ENCODE results near the gene TBC1D1. TPM values are rescaled to one million over a fixed set of nuclear protein-coding genes. Genes with fewer than 3 reads are reported as not detected.

Gene TBC1D1
- total RNA-seq, 1 experiment from 2014 or later, result 97.0 TPM

GRCh38 chr4:38078590-38079421 lies 187.9 kb downstream of the TBC1D1 start:
- DNase-seq (ENCODE audit: low spot score), result peak; percentile 35

DNA sequence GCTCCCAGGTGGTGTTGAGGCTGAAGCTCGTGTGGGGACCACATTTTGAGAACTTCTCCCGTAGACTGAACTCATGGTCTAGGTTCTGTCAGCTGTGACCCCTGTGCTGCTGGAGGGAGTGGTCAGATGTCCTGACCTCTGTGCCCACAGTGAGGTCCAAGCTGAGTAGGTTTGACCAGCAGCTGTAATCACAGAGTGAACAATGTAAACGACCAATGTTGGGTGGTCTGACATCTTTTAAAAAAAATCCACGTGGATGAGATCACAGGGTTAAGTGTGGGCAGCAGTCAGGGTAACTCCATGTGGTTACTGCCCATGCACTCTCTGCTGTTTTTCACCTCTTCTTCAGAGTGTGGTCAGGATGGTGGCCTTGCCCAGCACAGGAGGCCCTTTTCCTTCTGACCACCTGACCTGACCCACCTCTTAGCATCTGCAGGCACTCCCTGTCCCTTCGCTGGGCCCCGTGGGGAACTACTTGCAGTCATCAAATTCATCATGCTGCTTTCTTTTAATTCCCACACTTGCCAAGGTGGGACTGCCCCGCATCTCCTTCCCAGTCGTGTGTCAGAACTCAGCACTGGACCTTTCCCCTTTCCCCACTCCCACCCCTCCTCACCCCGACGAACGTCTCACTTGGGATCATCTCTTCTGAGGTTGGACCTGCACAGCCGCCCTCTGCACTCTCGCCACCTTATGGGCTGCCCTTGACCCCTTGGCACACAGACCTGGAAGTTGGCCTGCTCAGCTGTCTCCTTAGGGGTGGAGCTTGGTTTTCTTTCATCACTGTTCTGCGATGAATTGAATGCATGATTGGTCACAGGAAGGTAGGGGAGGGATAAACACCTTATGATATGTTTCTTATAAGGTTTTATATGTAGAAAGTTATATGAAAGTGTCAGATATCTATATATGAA lies 189.4 kb downstream of the TBC1D1 start:
- DNase-seq (ENCODE audit: low spot score), result no peak

GRCh38 chr4:38082021-38082420 lies 191.1 kb downstream of the TBC1D1 start:
- DNase-seq (ENCODE audit: low spot score), result no peak

- no peak for DNase-seq (ENCODE audit: low spot score)
Measured at GRCh38 chr4:38082424-38083385, 191.8 kb downstream of the TBC1D1 start.

- DNase-seq (ENCODE audit: low spot score), result no peak
Measured at GRCh38 chr4:38084877-38085711, 194.2 kb downstream of the TBC1D1 start.

GRCh38 chr4:38085751-38086150 lies 194.9 kb downstream of the TBC1D1 start:
- no peak for DNase-seq (ENCODE audit: low spot score)

- no peak for DNase-seq (ENCODE audit: low spot score)
Measured at GRCh38 chr4:38086151-38086848, 195.4 kb downstream of the TBC1D1 start.

DNA sequence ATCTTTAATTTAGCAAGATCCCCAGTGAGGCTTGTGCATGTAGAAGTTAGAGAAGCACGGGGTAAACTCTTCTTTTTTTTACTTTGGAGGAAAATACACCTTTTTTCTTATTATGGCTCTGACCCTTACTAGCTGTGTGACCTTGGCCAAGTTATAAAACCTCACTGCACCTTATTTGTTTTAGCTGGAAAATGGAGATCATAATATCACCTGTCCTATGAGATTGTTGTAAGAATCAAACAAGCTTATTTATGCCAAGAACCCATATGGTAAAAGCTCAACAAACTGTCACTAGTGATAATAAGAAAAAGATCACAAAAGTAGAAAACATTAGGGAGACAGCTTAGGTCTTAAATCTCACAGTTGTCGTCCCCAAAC lies 196.0 kb downstream of the TBC1D1 start:
- no peak for DNase-seq (ENCODE audit: low spot score)

- DNase-seq (ENCODE audit: low spot score), result no peak
Measured at GRCh38 chr4:38088321-38088720, 197.4 kb downstream of the TBC1D1 start.

DNA sequence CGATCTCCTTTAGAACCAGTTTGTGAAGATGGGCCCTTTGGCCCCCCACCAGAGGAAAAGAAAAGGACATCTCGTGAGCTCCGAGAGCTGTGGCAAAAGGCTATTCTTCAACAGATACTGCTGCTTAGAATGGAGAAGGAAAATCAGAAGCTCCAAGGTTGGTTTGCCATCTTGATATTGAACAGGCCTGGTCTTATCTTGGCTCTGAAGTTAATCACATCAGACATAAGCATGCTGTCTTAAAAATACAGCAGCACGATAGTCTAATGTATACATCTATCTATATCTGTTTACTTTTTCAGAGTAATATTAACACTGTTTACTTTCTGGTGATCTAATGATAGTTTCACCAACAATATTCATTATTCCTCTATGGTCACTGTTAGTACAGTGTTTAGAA lies 199.1 kb downstream of the TBC1D1 start:
- no peak for DNase-seq (ENCODE audit: low spot score)

DNA sequence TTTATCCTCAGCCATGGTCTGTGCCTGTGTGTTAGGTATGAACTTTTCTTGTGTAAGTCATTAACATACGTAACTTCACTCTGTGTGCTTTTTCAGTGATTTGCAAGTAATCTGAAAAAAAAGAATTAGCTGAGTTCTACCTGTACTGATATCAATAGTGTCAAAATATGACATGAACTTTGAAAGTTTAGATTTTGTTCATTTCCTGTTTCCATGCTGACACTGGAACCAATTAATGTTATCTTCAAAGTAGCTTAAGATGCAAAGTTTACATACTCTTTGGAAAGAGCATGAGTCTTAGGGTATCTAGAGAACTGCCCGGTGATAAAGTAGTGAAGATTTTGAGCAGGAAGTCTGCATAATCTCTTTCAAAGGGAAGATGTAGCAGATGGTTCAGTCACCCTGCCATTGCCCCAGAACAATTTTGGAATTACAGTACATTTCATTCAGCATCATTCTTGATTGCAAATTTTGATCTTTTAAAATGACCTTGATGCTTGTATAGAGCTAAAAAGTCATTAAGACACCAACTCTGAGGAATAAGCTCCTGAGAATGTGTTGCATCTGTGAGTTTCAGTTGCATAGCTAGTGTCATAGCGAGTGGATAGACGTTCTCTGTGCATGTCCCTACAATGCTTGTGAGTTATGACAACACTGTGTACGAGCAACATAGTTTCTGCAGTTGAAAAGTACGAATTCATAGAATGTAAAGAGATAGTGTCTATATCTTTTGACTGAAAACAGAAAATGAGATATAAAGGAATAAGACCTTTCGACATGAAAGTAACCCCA lies 199.8 kb downstream of the TBC1D1 start:
- DNase-seq (ENCODE audit: low spot score), result no peak

GRCh38 chr4:38091636-38092035 lies 200.8 kb downstream of the TBC1D1 start:
- no peak for DNase-seq (ENCODE audit: low spot score)

GRCh38 chr4:38092701-38093100 lies 201.8 kb downstream of the TBC1D1 start:
- no peak for DNase-seq (ENCODE audit: low spot score)

GRCh38 chr4:38094419-38094818 lies 203.5 kb downstream of the TBC1D1 start:
- no peak for DNase-seq (ENCODE audit: low spot score)

GRCh38 chr4:38095691-38096090 lies 204.8 kb downstream of the TBC1D1 start:
- DNase-seq (ENCODE audit: low spot score), result no peak

DNA sequence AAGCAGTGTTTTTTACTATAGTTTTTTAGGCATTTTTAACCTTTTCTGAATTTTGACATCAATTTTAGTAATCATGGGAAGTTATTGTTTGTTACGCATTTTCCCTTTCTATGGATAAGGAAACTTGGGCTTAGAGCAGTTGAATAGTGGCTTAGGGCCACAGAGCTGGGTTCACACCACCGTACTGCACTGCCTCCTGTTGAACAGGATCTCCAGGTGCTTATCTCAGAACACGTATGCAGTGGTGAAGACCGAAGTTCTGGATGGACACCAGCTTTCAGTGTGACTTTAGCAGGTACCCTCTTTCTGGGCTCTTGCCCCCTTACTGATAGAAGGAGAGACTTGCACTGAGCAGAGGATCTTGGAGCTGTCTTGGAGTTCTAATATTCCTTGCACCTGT lies 206.9 kb downstream of the TBC1D1 start:
- no peak for DNase-seq (ENCODE audit: low spot score)

GRCh38 chr4:38099020-38099600 lies 208.2 kb downstream of the TBC1D1 start:
- no peak for DNase-seq (ENCODE audit: low spot score)

- no peak for DNase-seq (ENCODE audit: low spot score)
Measured at GRCh38 chr4:38099908-38100407, 209.1 kb downstream of the TBC1D1 start.

Measured in A172 (cell line).